PC-9 (cell line): ENCODE results near the gene BAHD1. TPM values are rescaled to one million over a fixed set of nuclear protein-coding genes. Genes with fewer than 3 reads are reported as not detected.

Source experiments
- BruUV-seq: library from RNA; stranded (reverse); fragments of 400-500 nt; replicated peaks from 2 replicates; lab custom pipeline; 2021; lab: Mats Ljungman, UMichigan
- CTCF ChIA-PET: fragments of 300-600 bp; sonication (Branson Sonifier 250); formaldehyde crosslinking; loops from one replicate; lab custom pipeline; 2022; ENCODE audit warnings: antibody characterized with exemption; lab: Charles Lee
- POLR2A ChIA-PET: fragments of 300-600 bp; sonication (Branson Sonifier 250); formaldehyde crosslinking; loops from one replicate; lab custom pipeline; 2022; ENCODE audit warnings: antibody characterized with exemption; ENCODE audit not compliant: unreplicated experiment; lab: Charles Lee
- DNase-seq, 2 experiments: peaks; one replicate each; pipeline versions ENCODE4 v3.0.0 to v3.0.0-alpha.2; 2015 to 2022; ENCODE audit warnings: mixed read lengths in 1 of 2
- H2AFZ ChIP-seq: fragments of 200-600 bp; sonication (generic); 2 replicates; pipeline ENCODE4 v1.8.1; 2017; ENCODE audit warnings: antibody characterized with exemption
- H3F3A ChIP-seq: fragments of 200-600 bp; sonication (generic); 2 replicates; pipeline ENCODE4 v1.8.1; 2017; ENCODE audit warnings: antibody characterized with exemption, mild to moderate bottlenecking, low read depth; ENCODE audit not compliant: insufficient read depth
- H3K27ac ChIP-seq: fragments of 200-600 bp; sonication (generic); 2 replicates; pipeline ENCODE4 v1.6.1; 2016; ENCODE audit warnings: mixed run types
- H3K27me3 ChIP-seq: fragments of 200-600 bp; sonication (generic); 2 replicates; pipeline ENCODE4 v1.6.1; 2016; ENCODE audit warnings: low read depth, mixed run types; ENCODE audit not compliant: insufficient read depth
- H3K36me3 ChIP-seq: fragments of 200-600 bp; sonication (generic); 2 replicates; pipeline ENCODE4 v1.6.1; 2016; ENCODE audit warnings: low read depth, mixed run types
- H3K4me1 ChIP-seq: fragments of 200-600 bp; sonication (generic); replicated peaks from 2 replicates; pipeline ENCODE4 v1.6.1; 2016; ENCODE audit warnings: mixed run types; ENCODE audit not compliant: insufficient read depth
- H3K4me2 ChIP-seq: fragments of 200-600 bp; sonication (generic); 2 replicates; pipeline ENCODE4 v1.6.1; 2017; ENCODE audit warnings: mixed run types
- H3K4me3 ChIP-seq: fragments of 200-600 bp; sonication (generic); 2 replicates; pipeline ENCODE4 v1.6.1; 2016; ENCODE audit warnings: mixed run types
- H3K79me2 ChIP-seq: fragments of 200-600 bp; sonication (generic); 2 replicates; pipeline ENCODE4 v1.6.1; 2017; ENCODE audit warnings: low read depth, mixed run types
- H3K9me2 ChIP-seq: fragments of 200-600 bp; sonication (generic); 2 replicates; pipeline ENCODE4 v1.8.1; 2017; ENCODE audit warnings: mild to moderate bottlenecking; ENCODE audit not compliant: insufficient read depth
- H3K9me3 ChIP-seq: fragments of 200-600 bp; sonication (generic); 2 replicates; pipeline ENCODE4 v1.8.1; 2016; ENCODE audit warnings: low read depth; ENCODE audit not compliant: insufficient read depth
- H4K20me1 ChIP-seq: fragments of 200-600 bp; sonication (generic); 2 replicates; pipeline ENCODE4 v1.8.1; 2017; ENCODE audit not compliant: insufficient read depth
- CTCF ChIP-seq: fragments of 200-600 bp; sonication (generic); conservative IDR thresholded peaks from 2 replicates; pipeline ENCODE4 v1.6.1; 2017; ENCODE audit warnings: mixed run types, antibody characterized with exemption, mild to moderate bottlenecking, moderate library complexity
- EZH2 ChIP-seq: fragments of 200-600 bp; sonication (generic); IDR thresholded peaks from 2 replicates; pipeline ENCODE4 v1.8.0; 2017; ENCODE audit warnings: antibody characterized with exemption, low read depth
- intact Hi-C: fragments of 100-400 bp; cut with micrococcal nuclease; formaldehyde crosslinking; loops from one replicate; pipeline ENCODE4 v1.10.0; 2022; ENCODE audit not compliant: unreplicated experiment
- total RNA-seq: library from RNA; stranded (reverse); gene quantifications from 2 replicates; pipeline ENCODE4 v1.2.3, GENCODE V29; 2021

The BAHD1 gene
- total RNA-seq, 1 experiment from 2014 or later = 19.1 TPM

GRCh38 chr15:40474581-40474980 is 33.8 kb downstream of the BAHD1 start:
- Histone ChIP-seq H3K4me2 (no peak overlapping the region), H3K27me3 (no peaks in the 10 kb centered on the region), H3K79me2 (0 out of 2 replicates have a peak, but pooled peaks cover 7% of the 10 kb centered on the region), H3K9me3 (no peaks in the 10 kb centered on the region), H4K20me1 (no peaks in the 10 kb centered on the region), H3K9me2 (no peaks in the 10 kb centered on the region), H3K4me3 (no peak overlapping the region), H3K27ac (no peak overlapping the region), H2AFZ (no peak overlapping the region), H3F3A (peaks cover 32% of the 10 kb centered on the region; the same call in 1 of the 2 replicates), H3K36me3 (no peaks in the 10 kb centered on the region), H3K4me1 (peaks cover 34% of the 10 kb centered on the region)
- intact Hi-C loops = loop anchor here (5.0 kb wide), 1 partner anchor 33 kb away; no protein-coding TSS in a partner anchor
- no peak for TF ChIP-seq EZH2
- no peak for TF ChIP-seq CTCF
- no TSS peak for BruUV-seq
- ChIA-PET CTCF (no interaction called here), POLR2A (no interaction called here)
- DNase-seq = no peak

- Histone ChIP-seq H3F3A (peaks cover 19% of the 10 kb centered on the region; the same call in 1 of the 2 replicates), H3K4me1 (peaks cover 20% of the 10 kb centered on the region), H3K4me3 (no peak overlapping the region), H3K36me3 (no peaks in the 10 kb centered on the region), H3K9me2 (no peaks in the 10 kb centered on the region), H3K9me3 (no peaks in the 10 kb centered on the region), H3K79me2 (0 out of 2 replicates have a peak, but pooled peaks cover 5% of the 10 kb centered on the region), H3K27ac (peak overlapping the region; percentile 18; the same call in 1 of the 2 replicates), H3K4me2 (peak overlapping the region; percentile 69), H3K27me3 (no peaks in the 10 kb centered on the region), H2AFZ (no peak overlapping the region), H4K20me1 (no peaks in the 10 kb centered on the region)
- ChIA-PET POLR2A (interaction anchor here (0.6 to 0.7 kb wide), 2 partner anchors 35 to 710 kb away, joined by 6 to 14 read pairs; no protein-coding TSS in a partner anchor), CTCF (interaction anchor here (0.9 kb wide), 1 partner anchor 42 kb away, joined by 11 read pairs; no protein-coding TSS in a partner anchor)
- intact Hi-C loops = no loop called here
- TF ChIP-seq CTCF (no peak), EZH2 (no peak)
- no TSS peak for BruUV-seq
- peak; percentile 60 to 62 for DNase-seq
Measured at GRCh38 chr15:40477642-40478327, 37.0 kb downstream of the BAHD1 start.

- H3K27me3 ChIP-seq = no peaks in the 10 kb centered on the region
- H3K4me3 ChIP-seq = no peak overlapping the region
- H3F3A ChIP-seq = peaks cover 19% of the 10 kb centered on the region; the same call in 1 of the 2 replicates
- H4K20me1 ChIP-seq = no peaks in the 10 kb centered on the region
- no peaks in the 10 kb centered on the region for H3K79me2 ChIP-seq
- no peaks in the 10 kb centered on the region for H3K36me3 ChIP-seq
- CTCF ChIA-PET = interaction anchor here (0.5 kb wide), 1 partner anchor 22 kb away, joined by 4 read pairs; no protein-coding TSS in a partner anchor
- DNase-seq = no peak
- H3K9me3 ChIP-seq = no peaks in the 10 kb centered on the region
- H3K27ac ChIP-seq = no peak overlapping the region
- POLR2A ChIA-PET = no interaction called here
- intact Hi-C loops = no loop called here
- BruUV-seq = no TSS peak
- H3K9me2 ChIP-seq = no peaks in the 10 kb centered on the region
- H3K4me1 ChIP-seq = peaks cover 17% of the 10 kb centered on the region
- no peak overlapping the region for H2AFZ ChIP-seq
- TF ChIP-seq EZH2 (no peak), CTCF (no peak)
- no peak overlapping the region for H3K4me2 ChIP-seq
Measured at GRCh38 chr15:40479024-40479423, 38.3 kb downstream of the BAHD1 start.
